DND-41 (cell line): ENCODE results near the gene FUBP1.

Experiments
- CTCF ChIP-seq: IDR thresholded peaks from 2 replicates; pipeline ENCODE4 v1.5.1; 2012; ENCODE audit warnings: borderline replicate concordance, low read length, moderate library complexity, mild to moderate bottlenecking; ENCODE audit not compliant: poor library complexity, severe bottlenecking; ENCODE audit errors: extremely low read depth
- EZH2 ChIP-seq: IDR thresholded peaks from 3 replicates; pipeline ENCODE4 v1.6.1; 2012; ENCODE audit warnings: borderline replicate concordance, low read depth, mild to moderate bottlenecking, moderate library complexity, low read length, inconsistent platforms; ENCODE audit not compliant: severe bottlenecking

- no peak for TF ChIP-seq CTCF
- TF ChIP-seq EZH2: no peak
These were observed 36.3 kb upstream of the FUBP1 start for GRCh38 chr1:78015148-78015547.
